PFSK-1 (cell line): ENCODE results near the gene TUBAL3.

ENCODE experiments used
- POLR2AphosphoS5 ChIP-seq: IDR thresholded peaks from 2 replicates; pipeline ENCODE4 v1.6.1; 2012; ENCODE audit warnings: low read depth, mild to moderate bottlenecking, control low read depth, low read length, moderate library complexity
- SIN3A ChIP-seq: IDR thresholded peaks from 2 replicates; pipeline ENCODE4 v1.6.1; 2012; ENCODE audit warnings: mild to moderate bottlenecking, low read length, moderate library complexity, borderline replicate concordance; ENCODE audit not compliant: insufficient read depth
- TF ChIP-seq, protein P1 (sequence below), 2 experiments: IDR thresholded peaks; 2 replicates each; pipeline versions ENCODE4 v1.6.1 to v1.8.0; 2011 to 2012; ENCODE audit warnings: low read depth in 2 of 2, low read length in 2 of 2, control low read depth in 1 of 2, inconsistent platforms in 1 of 2, mild to moderate bottlenecking in 1 of 2, moderate library complexity in 1 of 2; ENCODE audit not compliant: insufficient read depth in 1 of 2

DNA sequence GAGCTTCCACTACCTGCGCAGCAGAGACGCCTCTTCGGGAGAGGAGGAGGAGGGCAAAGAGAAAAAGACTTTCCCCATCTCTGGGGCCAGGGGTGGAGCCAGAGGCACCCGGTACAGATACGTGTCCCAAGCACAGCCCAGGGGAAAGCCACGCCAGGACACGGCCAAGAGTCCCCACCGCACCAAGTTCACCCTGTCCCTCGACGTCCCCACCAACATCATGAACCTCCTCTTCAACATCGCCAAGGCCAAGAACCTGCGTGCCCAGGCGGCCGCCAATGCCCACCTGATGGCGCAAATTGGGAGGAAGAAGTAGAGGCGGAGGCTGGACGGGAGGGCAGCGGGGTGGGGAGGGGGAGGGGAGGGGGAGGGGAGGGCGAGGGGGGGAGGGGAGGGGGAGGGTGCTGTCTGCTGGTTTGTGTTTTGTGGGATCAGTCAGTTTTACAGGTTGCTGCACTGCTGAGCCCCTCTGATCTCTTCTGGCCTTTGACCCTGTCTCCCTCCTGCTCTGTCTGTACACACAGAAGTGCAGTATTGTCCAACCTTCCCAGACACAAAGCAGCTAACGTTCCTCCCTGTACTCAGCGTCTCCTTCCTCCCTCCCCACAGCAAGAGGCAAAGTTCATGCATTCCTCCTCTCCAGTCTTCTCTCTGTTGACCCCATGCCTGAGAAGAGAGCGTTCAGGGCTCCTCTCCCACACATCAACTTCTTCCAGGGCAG lies 30.6 kb downstream of the TUBAL3 start:
- TF ChIP-seq SIN3A (no peak), POLR2AphosphoS5 (no peak)
- TF ChIP-seq, protein P1, sequence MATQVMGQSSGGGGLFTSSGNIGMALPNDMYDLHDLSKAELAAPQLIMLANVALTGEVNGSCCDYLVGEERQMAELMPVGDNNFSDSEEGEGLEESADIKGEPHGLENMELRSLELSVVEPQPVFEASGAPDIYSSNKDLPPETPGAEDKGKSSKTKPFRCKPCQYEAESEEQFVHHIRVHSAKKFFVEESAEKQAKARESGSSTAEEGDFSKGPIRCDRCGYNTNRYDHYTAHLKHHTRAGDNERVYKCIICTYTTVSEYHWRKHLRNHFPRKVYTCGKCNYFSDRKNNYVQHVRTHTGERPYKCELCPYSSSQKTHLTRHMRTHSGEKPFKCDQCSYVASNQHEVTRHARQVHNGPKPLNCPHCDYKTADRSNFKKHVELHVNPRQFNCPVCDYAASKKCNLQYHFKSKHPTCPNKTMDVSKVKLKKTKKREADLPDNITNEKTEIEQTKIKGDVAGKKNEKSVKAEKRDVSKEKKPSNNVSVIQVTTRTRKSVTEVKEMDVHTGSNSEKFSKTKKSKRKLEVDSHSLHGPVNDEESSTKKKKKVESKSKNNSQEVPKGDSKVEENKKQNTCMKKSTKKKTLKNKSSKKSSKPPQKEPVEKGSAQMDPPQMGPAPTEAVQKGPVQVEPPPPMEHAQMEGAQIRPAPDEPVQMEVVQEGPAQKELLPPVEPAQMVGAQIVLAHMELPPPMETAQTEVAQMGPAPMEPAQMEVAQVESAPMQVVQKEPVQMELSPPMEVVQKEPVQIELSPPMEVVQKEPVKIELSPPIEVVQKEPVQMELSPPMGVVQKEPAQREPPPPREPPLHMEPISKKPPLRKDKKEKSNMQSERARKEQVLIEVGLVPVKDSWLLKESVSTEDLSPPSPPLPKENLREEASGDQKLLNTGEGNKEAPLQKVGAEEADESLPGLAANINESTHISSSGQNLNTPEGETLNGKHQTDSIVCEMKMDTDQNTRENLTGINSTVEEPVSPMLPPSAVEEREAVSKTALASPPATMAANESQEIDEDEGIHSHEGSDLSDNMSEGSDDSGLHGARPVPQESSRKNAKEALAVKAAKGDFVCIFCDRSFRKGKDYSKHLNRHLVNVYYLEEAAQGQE (IDR thresholded peaks at IDR 0.05; ENCODE audit: insufficient read depth in 1 of 2, low read depth in 2 of 2, low read length in 2 of 2): no peak
